NCI-H2081 (cell line): Measurements from ENCODE around the gene CYP2A6.

ENCODE experiments used
- DNase-seq, 2 experiments: peaks; one replicate each; lab custom pipeline; 2025; lab: John Stamatoyannopoulos, UW

Gene CYP2A6

DNA sequence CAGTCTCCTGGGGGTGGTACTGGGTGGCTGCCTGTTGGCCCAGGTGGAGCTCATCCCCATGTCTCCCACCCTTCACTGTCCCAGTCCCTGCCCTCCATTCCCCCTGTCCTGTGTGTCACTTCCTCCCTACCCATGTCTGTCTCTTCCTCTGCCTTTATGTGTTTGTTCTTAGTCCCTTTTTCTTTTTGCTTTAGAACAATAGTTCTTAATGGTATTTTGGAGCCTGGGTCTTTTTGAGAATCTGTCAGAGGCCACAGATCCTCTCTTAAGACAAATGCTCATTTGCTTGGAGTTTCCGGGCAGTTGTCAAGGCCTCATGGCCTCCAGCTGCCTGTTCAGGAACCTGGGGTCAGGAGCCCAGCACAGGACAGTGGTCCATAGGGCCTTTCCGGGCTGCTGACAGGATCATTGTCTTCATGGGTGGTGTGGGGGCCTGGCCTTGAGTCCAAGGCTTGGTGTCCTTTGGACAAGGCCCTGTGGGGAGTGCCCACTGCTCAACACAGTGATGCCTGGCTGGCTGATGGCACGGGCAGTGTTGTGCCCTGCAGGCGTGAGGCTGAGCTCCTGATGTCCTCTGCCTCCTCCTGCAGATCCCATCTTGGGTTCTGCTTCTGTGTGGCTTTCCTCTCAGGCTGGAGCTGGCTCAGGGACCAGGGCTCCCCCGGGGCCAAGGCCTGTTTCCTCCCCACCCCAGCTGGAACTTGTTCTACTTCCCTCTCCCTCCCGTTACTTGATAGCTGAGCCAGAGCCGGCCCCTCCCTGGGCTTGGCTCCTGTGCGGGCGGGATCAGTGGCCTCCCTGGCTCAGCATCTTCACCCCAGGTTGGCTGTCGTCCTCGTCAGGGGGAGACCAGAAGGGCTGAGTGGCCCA, 47.7 kb downstream of the CYP2A6 start:
- no peak for DNase-seq

DNA sequence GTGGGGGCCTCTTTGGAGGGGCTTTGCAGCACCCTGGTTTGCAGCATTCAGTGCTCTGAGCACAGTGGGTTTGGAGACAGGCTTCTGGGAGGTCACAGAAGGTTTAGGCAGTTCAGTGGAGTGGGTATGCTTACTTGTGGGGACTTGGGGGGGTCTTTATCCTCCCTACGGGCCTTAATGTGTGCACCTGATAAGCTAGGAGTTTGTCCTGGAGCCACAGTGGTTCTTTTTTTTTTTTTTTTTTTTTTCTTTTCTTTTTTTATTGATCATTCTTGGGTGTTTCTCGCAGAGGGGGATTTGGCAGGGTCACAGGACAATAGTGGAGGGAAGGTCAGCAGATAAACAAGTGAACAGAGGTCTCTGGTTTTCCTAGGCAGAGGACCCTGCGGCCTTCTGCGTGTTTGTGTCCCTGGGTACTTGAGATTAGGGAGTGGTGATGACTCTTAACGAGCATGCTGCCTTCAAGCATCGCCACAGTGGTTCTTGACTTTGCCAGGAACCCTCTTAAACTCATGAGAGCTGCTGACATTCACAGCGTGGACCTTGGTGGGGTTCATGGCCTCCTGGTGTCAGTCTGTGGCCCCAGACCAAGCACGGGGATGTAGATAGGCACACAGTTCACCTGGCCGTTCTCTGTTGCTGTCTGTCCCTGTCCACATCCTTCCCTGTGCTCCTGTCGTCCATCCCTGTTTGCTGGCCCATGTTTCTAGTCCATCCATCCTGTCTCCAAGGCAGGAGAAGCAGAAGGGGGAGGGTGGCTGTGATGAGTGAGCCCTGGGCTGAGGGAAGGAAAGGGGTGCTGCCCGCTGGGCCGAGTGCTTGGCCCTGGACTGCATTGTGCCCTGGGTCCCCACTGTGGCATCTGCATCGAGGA, 48.6 kb downstream of the CYP2A6 start:
- DNase-seq = no peak

GRCh38 chr19:40800997-40801377, 49.3 kb downstream of the CYP2A6 start:
- DNase-seq = no peak

GRCh38 chr19:40800339-40800996, 49.8 kb downstream of the CYP2A6 start:
- DNase-seq = no peak

GRCh38 chr19:40799558-40800338, 50.5 kb downstream of the CYP2A6 start:
- DNase-seq = no peak

GRCh38 chr19:40798683-40799557, 51.3 kb downstream of the CYP2A6 start, which contains the start of gene EGLN2:
Gene EGLN2, plus strand, starts transcription at chr19:40799191. Its CDS starts 1,382 bp downstream, at chr19:40800573.
- peak; percentile 99 for DNase-seq

DNA sequence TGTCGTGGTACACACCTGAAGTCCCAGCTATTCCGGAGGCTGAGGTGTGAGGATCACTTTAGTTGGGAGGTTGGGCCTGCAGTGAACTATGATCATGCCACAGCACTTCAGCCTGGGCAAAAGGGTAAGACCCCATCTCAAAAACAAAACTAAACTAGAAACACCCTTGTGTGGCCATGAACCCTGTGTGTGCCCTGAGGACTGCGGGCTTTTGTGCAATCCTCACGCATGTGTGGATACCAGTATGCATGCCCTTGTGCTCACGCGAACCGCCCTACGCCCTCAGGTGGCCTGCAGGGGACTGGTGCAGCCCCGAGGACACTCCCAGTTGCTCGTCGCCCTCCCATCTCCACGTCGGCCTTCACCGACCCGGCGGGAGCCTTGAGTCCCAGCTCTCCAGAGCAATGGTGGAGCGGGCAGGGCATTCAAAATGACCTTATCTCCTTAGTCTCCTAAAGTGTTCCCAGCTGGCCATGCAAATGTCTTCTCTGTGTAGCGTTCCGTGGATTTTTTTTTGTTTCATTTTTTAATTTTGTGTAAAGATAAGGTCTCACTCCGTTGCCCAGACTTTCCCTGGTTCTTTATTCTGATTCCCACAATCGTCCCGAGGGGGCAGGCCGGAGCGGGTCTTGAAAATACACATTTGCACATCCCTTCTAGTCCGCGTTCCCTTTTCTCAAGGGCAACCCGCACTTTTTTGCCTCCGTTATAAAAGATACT, 52.1 kb downstream of the CYP2A6 start:
- peak in 1 of 2 experiments; percentile 31 for DNase-seq

- DNase-seq = no peak
Observed at GRCh38 chr19:40797166-40797962, 52.9 kb downstream of the CYP2A6 start.
